SU-DHL-6 (cell line): ENCODE results near the gene TGFB2.

Experiments used
- H2AFZ ChIP-seq: fragments of 200-600 bp; sonication (generic); 2 replicates; pipeline ENCODE4 v1.6.1; 2014; ENCODE audit warnings: low read depth, mild to moderate bottlenecking, moderate library complexity, mixed read lengths, antibody characterized with exemption, low read length; ENCODE audit not compliant: severe bottlenecking
- H3F3A ChIP-seq: fragments of 200-600 bp; shearing (Covaris generic); 2 replicates; pipeline ENCODE4 v1.6.0; 2016; ENCODE audit warnings: antibody characterized with exemption, mild to moderate bottlenecking; ENCODE audit not compliant: insufficient read depth
- H3K27ac ChIP-seq: fragments of 200-600 bp; sonication (generic); 2 replicates; pipeline ENCODE4 v1.5.1; 2016; ENCODE audit warnings: low read depth, mild to moderate bottlenecking, low read length, moderate library complexity, mixed read lengths
- H3K27me3 ChIP-seq: fragments of 200-600 bp; sonication (generic), shearing (Covaris generic); 2 replicates; pipeline ENCODE4 v1.6.0; 2014; ENCODE audit warnings: mild to moderate bottlenecking, low read length
- H3K36me3 ChIP-seq: fragments of 200-600 bp; sonication (generic); 2 replicates; pipeline ENCODE4 v1.6.1; 2014; ENCODE audit warnings: mild to moderate bottlenecking, low read length, mixed read lengths
- H3K4me2 ChIP-seq: fragments of 300-600, 200-600 bp; shearing (Covaris generic), sonication (generic); 2 replicates; pipeline ENCODE4 v1.6.0; 2014; ENCODE audit warnings: low read length, low read depth, mild to moderate bottlenecking; ENCODE audit not compliant: poor library complexity, severe bottlenecking
- H3K4me3 ChIP-seq: fragments of 200-600 bp; sonication (generic); 2 replicates; pipeline ENCODE4 v1.5.1; 2014; ENCODE audit warnings: antibody characterized with exemption, low read length, mild to moderate bottlenecking, mixed read lengths; ENCODE audit not compliant: insufficient read depth, poor library complexity, severe bottlenecking
- H3K79me2 ChIP-seq: fragments of 200-600 bp; sonication (generic); 2 replicates; pipeline ENCODE4 v1.6.1; 2014; ENCODE audit warnings: mild to moderate bottlenecking, low read length, moderate library complexity; ENCODE audit not compliant: insufficient read depth
- H3K9ac ChIP-seq: fragments of 200-600 bp; sonication (generic); 2 replicates; pipeline ENCODE4 v1.7.0; 2014; ENCODE audit warnings: mild to moderate bottlenecking, low read length
- H3K9me2 ChIP-seq: fragments of 200-600 bp; sonication (generic); replicated peaks from 2 replicates; pipeline ENCODE4 v1.6.1; 2014; ENCODE audit warnings: low read length; ENCODE audit not compliant: insufficient read depth
- H3K9me3 ChIP-seq: fragments of 200-600 bp; sonication (generic); 2 replicates; pipeline ENCODE4 v1.6.1; 2014; ENCODE audit warnings: low read length, mixed read lengths; ENCODE audit not compliant: insufficient read depth
- H4K20me1 ChIP-seq: fragments of 200-600 bp; sonication (generic); 2 replicates; pipeline ENCODE4 v1.6.1; 2014; ENCODE audit warnings: low read depth, mild to moderate bottlenecking, antibody characterized with exemption, low read length, moderate library complexity, mixed read lengths
- CTCF ChIP-seq: fragments of 200-600 bp; sonication (generic); IDR thresholded peaks from one replicate; pipeline ENCODE4 v1.5.1; 2017; ENCODE audit warnings: antibody characterized with exemption, mild to moderate bottlenecking, low read length, moderate library complexity; ENCODE audit not compliant: insufficient read depth, poor library complexity, severe bottlenecking
- EZH2phosphoT487 ChIP-seq: fragments of 200-600 bp; sonication (generic), shearing (Covaris generic); conservative IDR thresholded peaks from 2 replicates; pipeline ENCODE4 v1.6.1; 2018; ENCODE audit warnings: mild to moderate bottlenecking, antibody characterized with exemption, low read length, moderate library complexity, mixed read lengths

Gene TGFB2

DNA sequence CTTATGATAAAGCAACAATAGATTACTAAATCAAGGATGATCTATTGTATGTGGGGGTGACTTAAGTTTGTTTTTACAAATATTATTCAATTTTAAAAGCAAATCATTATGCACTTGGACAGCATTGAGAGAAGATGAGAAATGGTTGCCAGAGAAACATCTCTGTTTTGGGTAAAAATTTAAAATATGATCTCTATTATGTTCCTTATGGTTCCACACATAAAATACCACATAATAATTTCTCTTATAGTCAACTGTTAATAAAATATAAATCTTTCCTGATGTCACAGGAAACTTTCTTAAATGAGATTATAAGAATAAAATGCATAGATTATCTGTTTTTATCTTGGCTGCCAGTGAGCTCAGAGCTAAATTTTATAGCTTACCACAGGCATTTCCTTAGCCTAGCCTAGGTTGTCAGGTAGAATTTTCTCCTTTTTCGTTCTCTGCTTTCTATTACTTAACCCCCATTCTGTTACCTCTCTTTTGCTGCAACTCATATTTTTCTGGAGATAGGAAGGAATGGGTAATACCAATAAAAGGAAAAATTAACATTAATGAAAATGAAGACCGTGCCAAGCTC, 109.7 kb downstream of the TGFB2 start:
- Histone ChIP-seq H3K27me3 (no peaks in the 10 kb centered on the region), H3K36me3 (no peaks in the 10 kb centered on the region), H3F3A (no peaks in the 10 kb centered on the region), H2AFZ (no peak overlapping the region), H3K9ac (no peak overlapping the region), H4K20me1 (no peaks in the 10 kb centered on the region), H3K4me3 (no peak overlapping the region), H3K9me3 (no peaks in the 10 kb centered on the region), H3K9me2 (no peaks in the 10 kb centered on the region; the same call in 1 of the 2 replicates), H3K4me2 (no peak overlapping the region), H3K79me2 (no peaks in the 10 kb centered on the region), H3K27ac (no peak overlapping the region)
- TF ChIP-seq EZH2phosphoT487, result no peak
- TF ChIP-seq CTCF, result no peak

GRCh38 chr1:218456444-218456843, 111.3 kb downstream of the TGFB2 start:
- TF ChIP-seq EZH2phosphoT487 (no peak), CTCF (no peak)
- no peak overlapping the region for H3K4me2 ChIP-seq
- no peaks in the 10 kb centered on the region for H3K79me2 ChIP-seq
- no peaks in the 10 kb centered on the region for H4K20me1 ChIP-seq
- no peaks in the 10 kb centered on the region for H3K9me3 ChIP-seq
- no peaks in the 10 kb centered on the region for H3K27me3 ChIP-seq
- H3F3A ChIP-seq, result no peaks in the 10 kb centered on the region
- H3K9ac ChIP-seq, result no peak overlapping the region
- no peaks in the 10 kb centered on the region for H3K36me3 ChIP-seq
- no peak overlapping the region for H3K27ac ChIP-seq
- H3K9me2 ChIP-seq, result no peaks in the 10 kb centered on the region; the same call in 1 of the 2 replicates
- H2AFZ ChIP-seq, result no peak overlapping the region
- no peak overlapping the region for H3K4me3 ChIP-seq

GRCh38 chr1:218459450-218459849, 114.3 kb downstream of the TGFB2 start:
- no peaks in the 10 kb centered on the region for H3K27me3 ChIP-seq
- H3K9me2 ChIP-seq, result no peaks in the 10 kb centered on the region; the same call in 1 of the 2 replicates
- TF ChIP-seq EZH2phosphoT487 (no peak), CTCF (no peak)
- H3F3A ChIP-seq, result no peaks in the 10 kb centered on the region
- H3K4me2 ChIP-seq, result no peak overlapping the region
- H3K27ac ChIP-seq, result no peak overlapping the region
- H3K9ac ChIP-seq, result no peak overlapping the region
- H4K20me1 ChIP-seq, result no peaks in the 10 kb centered on the region
- no peaks in the 10 kb centered on the region for H3K79me2 ChIP-seq
- H3K4me3 ChIP-seq, result no peak overlapping the region
- no peaks in the 10 kb centered on the region for H3K36me3 ChIP-seq
- no peaks in the 10 kb centered on the region for H3K9me3 ChIP-seq
- H2AFZ ChIP-seq, result no peak overlapping the region
